GM12891 (cell line): Measurements from ENCODE around the gene MAP1B.

Experiments used
- DNase-seq: peaks from one replicate; pipeline ENCODE4 v3.0.0; 2011; ENCODE audit warnings: low spot score; ENCODE audit not compliant: insufficient read length
- FAIRE-seq: peaks from 2 replicates; lab custom pipeline; 2011; peaks lifted over from hg19 to GRCh38; lab: Jason Lieb, UNC
- PAX5 ChIP-seq: IDR thresholded peaks from 2 replicates; pipeline ENCODE4 v1.6.1; 2011; ENCODE audit warnings: low read length, moderate library complexity, mild to moderate bottlenecking; ENCODE audit not compliant: insufficient read depth, severe bottlenecking
- POLR2A ChIP-seq: IDR thresholded peaks from 2 replicates; pipeline ENCODE4 v1.6.1; 2011; ENCODE audit warnings: low read depth, low read length, control low read depth
- POLR2AphosphoS5 ChIP-seq: IDR thresholded peaks from 2 replicates; pipeline ENCODE4 v1.6.1; 2011; ENCODE audit warnings: low read depth, low read length, control low read depth
- POU2F2 ChIP-seq: IDR thresholded peaks from 2 replicates; pipeline ENCODE4 v1.6.1; 2011; ENCODE audit warnings: low read depth, mild to moderate bottlenecking, control low read depth, low read length, moderate library complexity
- SPI1 ChIP-seq: IDR thresholded peaks from 2 replicates; pipeline ENCODE4 v1.6.1; 2011; ENCODE audit warnings: low read depth, low read length, control low read depth
- TAF1 ChIP-seq: IDR thresholded peaks from 2 replicates; pipeline ENCODE4 v1.6.1; 2011; ENCODE audit warnings: low read depth, low read length, control low read depth

The MAP1B gene

DNA sequence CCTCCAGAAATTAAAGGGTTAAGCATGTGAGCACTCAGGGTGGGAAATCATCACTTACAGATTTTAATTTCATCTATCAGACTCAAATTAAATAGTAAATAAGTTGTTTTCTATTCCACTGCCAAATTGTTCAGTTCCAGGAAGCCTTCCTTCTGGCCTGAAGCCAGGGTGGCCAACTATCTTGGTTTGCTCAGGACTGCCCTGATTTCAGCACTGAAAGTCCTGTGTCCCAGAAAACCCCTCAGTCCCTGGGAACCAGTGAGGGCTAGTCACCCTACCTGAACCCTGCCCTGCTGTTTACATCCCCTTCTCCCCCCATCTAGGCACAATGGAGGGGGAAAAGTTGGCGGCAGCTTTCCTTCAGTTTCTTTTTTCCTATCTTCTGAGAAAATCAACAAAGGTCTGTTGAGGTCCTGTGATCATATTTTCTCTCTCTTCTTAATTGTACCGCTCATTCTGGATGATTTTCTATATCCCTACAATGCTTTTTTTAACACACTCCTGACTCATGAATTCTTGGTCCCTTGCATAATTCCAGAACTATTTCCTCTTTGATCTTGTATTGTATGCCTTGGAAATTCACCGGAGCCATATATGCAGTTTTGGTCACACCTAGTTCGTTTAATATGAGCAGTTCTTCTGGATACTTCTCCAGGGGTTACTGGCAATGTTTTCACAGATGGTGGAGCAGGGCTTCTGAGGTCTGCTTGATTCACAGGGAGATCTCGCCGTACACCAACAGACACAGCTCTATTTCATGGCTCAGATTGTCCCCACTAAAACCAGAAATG, 103.8 kb downstream of the MAP1B start:
- no peak for DNase-seq
- no peak for FAIRE-seq
- TF ChIP-seq POU2F2 (no peak), SPI1 (no peak), TAF1 (no peak), POLR2AphosphoS5 (no peak), POLR2A (no peak), PAX5 (no peak)

DNA sequence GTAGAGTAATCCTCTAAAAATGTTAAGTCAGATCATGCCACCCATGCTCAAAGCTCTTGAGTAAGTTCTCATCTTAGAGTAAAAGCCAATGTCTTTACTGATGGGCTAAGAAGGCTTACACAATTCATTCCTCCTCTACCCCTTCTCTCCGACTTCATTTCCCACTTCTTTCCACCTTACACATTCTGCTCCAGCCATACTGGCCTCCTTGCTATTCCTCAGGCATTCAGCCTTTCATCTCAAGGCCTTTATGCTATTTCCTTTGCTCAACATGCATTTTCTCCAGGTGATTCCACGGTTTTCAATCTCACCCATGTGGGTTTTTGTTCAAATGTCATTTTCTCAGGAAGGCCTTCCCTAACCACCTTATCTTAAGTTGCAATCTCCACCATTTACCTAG, 104.9 kb downstream of the MAP1B start:
- DNase-seq (no peak), FAIRE-seq (no peak)
- no peak for TF ChIP-seq PAX5
- no peak for TF ChIP-seq POLR2A
- TF ChIP-seq SPI1, result no peak
- TF ChIP-seq POU2F2, result no peak
- no peak for TF ChIP-seq POLR2AphosphoS5
- no peak for TF ChIP-seq TAF1

DNA sequence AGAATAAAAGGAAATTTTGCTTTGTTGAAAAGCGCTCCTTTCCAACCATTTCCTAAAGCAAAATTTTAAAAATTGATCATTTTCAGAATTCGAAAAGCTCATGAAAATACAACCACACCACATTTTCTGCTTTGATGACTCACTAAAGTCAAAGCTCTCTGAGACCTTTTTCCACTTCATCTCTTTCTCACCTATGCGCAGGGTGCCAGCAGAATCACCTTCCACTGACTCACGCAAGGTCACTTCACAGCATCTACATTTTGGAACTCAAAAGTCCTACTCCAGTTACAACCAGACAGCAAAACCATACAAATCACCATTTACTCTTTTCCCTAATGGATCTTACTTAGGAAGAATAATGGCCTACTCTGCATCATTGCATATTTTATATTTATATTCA, 106.2 kb downstream of the MAP1B start:
- no peak for FAIRE-seq
- no peak for TF ChIP-seq PAX5
- no peak for TF ChIP-seq TAF1
- no peak for TF ChIP-seq SPI1
- no peak for TF ChIP-seq POU2F2
- TF ChIP-seq POLR2A, result no peak
- DNase-seq, result no peak

DNA sequence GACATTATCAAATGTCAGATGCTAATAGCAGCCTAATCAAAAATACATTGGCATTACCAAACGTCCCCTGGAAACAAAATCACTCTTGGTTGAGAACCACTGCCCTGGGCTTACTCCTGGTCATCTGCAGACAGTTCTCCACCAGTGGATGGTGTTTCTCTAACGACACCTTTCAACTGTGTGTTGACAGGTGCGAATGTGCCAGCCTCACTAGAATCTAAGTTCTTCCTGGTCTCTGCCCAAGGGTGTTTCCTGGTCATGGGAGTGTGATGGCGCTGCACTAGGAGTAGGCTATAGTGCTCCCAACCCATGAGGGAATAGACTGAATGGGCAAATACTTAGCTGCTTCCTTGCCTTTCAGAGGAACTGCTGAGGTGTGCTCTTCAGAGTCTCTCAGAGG, 106.9 kb downstream of the MAP1B start:
- DNase-seq (no peak), FAIRE-seq (no peak)
- no peak for TF ChIP-seq POLR2A
- TF ChIP-seq TAF1, result no peak
- no peak for TF ChIP-seq POU2F2
- no peak for TF ChIP-seq SPI1
- TF ChIP-seq PAX5, result no peak
- TF ChIP-seq POLR2AphosphoS5, result no peak

DNA sequence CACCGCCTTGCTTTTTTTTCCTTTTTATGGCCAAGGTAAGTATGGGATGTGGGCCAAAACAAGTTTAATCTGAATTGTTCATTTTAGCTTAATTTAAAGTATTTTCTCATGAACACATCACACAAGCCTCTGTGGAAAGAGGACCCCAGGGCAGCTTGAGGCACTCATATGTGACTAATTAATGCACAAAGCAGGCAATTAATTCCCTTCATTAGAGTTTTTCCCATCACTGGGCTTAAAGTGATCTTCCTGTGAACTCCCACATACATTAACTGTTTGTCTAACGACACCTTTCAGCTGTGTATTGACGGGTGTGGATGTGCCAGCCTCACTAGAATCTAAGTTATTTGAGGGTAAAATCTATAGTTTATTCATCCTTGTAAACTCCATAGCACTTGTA, 109.5 kb downstream of the MAP1B start:
- no peak for DNase-seq
- FAIRE-seq, result no peak
- TF ChIP-seq SPI1, result no peak
- no peak for TF ChIP-seq POLR2A
- TF ChIP-seq TAF1, result no peak
- TF ChIP-seq PAX5, result no peak
- no peak for TF ChIP-seq POLR2AphosphoS5
- no peak for TF ChIP-seq POU2F2

DNA sequence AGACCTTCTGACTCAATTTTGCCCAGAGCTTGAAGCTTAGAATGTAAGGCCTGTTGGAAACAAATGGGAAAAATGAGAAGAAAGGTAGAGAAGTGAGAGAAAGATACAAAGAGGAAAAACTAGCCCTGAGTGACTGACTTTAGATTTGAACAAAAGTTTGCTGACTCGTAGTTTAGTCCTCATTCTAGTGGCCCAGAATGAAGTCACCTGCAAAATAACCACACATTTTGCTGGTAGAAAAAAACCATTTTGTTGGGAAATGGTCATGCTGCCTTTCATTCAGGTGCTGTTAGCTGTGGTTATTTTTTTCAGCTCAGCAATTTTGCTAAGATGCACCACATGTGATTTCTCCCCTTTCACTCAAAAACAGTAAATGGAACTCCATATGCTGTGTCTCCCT, 113.8 kb downstream of the MAP1B start:
- DNase-seq (no peak), FAIRE-seq (no peak)
- TF ChIP-seq POU2F2 (no peak), POLR2A (no peak), TAF1 (no peak), PAX5 (no peak), POLR2AphosphoS5 (no peak), SPI1 (no peak)

DNA sequence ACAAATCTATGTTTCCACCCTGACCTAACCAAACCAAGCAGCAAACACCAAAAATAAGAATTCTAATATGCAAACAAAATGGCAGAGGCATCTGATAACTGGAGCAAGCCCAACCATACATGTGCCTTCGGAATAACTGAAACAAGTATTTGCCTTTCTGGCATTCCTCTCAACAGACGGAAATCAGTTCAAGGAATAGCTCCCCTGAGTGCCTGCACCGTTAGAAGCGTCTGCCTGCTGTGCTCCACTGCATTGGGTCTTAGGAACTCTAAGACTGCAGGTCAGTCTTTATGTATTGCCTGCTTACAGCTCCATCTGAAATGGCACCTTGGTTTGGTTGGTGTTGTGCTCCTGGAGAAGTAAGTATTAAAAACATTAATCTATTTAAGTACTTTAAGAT, 114.3 kb downstream of the MAP1B start:
- DNase-seq (no peak), FAIRE-seq (no peak)
- TF ChIP-seq POU2F2, result no peak
- TF ChIP-seq POLR2AphosphoS5, result no peak
- no peak for TF ChIP-seq POLR2A
- no peak for TF ChIP-seq TAF1
- no peak for TF ChIP-seq PAX5
- no peak for TF ChIP-seq SPI1

DNA sequence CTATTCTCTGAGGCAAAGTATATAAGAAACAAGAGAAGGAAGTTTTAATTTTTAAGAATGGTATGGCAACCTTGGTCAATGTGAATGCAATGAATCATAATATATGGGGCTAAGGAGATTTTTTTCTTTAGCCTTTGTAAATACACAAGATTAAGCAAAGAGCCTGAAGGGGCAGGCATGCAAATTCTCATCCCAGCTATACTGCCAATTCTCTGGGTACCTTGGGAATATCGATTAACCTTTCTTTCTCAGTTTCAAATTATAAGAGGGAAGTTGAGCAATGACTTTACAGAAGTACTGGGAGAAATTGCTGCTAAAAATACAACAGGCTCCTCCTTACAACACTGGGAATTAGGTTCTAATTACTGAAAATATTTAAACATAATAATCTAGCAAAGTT, 115.2 kb downstream of the MAP1B start:
- FAIRE-seq (no peak), DNase-seq (no peak)
- no peak for TF ChIP-seq SPI1
- no peak for TF ChIP-seq POLR2A

DNA sequence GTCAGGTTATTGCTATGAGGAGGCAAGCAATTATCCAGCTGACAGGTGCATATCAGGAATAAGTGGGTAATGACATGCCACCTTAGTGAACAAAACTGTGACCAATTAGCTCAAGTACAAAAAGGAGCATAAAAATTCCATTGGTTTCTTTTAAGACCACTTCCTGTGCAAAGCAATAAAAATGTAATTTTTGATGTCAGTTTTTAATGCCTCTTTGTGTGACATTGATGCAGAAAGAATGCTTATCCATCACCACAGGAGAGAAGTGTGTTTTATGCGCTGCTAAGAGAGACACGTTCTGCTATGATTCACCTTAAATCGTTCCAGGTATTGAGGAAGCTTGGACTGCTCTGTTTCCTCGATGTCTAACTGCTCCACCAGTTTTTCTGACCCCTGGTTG, 116.1 kb downstream of the MAP1B start:
- DNase-seq, result no peak
- no peak for FAIRE-seq
- TF ChIP-seq PAX5 (no peak), POLR2AphosphoS5 (no peak), POU2F2 (no peak), SPI1 (no peak), POLR2A (no peak), TAF1 (no peak)

DNA sequence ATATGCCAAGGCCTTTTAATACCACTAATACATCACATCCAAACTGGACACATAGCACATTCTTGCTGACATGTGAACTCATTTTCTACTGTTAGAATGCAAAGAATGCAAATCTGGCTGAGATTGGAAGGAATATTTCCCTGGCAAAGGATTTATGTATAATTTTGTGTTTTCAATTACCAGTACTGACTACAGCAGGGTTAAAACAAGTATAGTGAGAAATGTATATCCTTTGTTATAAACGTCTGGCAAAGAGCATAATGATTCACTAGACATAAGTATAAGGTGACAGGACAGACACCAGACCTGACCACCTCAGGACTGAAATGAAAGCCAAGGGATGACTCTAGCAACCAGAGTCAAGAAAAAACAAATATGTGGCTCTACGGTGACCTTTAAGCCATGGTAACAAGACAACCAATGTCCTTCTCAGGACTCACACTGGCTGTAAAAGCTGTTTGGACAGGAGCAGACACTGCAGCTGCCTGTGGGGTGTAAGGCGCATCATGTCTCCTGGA, 117.7 kb downstream of the MAP1B start:
- no peak for DNase-seq
- TF ChIP-seq PAX5 (no peak), POLR2A (no peak), POU2F2 (no peak), SPI1 (no peak), TAF1 (no peak), POLR2AphosphoS5 (no peak)
- FAIRE-seq, result no peak
